ENCODE data around the gene EME2. TPM values are rescaled to one million over a fixed set of nuclear protein-coding genes. Genes with fewer than 3 reads are reported as not detected.
"Not testable (repeated sequence)": the region's sequence is repeated elsewhere in the genome, so short reads cannot be mapped to it uniquely, and the experiment has no call there.

EME2 gene
- polyA plus RNA-seq, 1 experiment, result 2.4 TPM

- Histone ChIP-seq H3K27me3 (ENCODE audit: control insufficient read depth, insufficient read depth, low read length) (no peaks in the 10 kb centered on the region), H3K4me3 (ENCODE audit: low read depth, low read length) (no peak overlapping the region), H3K9me3 (ENCODE audit: control insufficient read depth, insufficient read depth, low read length) (peaks cover 2% of the 10 kb centered on the region), H3K27ac (ENCODE audit: low read depth, low read length) (no peak overlapping the region)
- ChIA-PET CTCF (interaction anchor here (0.6 kb wide), 1 partner anchor 87 kb away, joined by 3 read pairs; no protein-coding TSS in a partner anchor), POLR2A (no interaction called here)
- no peak for DNase-seq (ENCODE audit: low read depth, low spot score)
- TF ChIP-seq CTCF (IDR thresholded peaks at IDR 0.05; ENCODE audit: low read depth, low read length), result no peak
These were observed 20.4 kb downstream of the EME2 start for GRCh38 chr16:1792836-1793577.

DNA sequence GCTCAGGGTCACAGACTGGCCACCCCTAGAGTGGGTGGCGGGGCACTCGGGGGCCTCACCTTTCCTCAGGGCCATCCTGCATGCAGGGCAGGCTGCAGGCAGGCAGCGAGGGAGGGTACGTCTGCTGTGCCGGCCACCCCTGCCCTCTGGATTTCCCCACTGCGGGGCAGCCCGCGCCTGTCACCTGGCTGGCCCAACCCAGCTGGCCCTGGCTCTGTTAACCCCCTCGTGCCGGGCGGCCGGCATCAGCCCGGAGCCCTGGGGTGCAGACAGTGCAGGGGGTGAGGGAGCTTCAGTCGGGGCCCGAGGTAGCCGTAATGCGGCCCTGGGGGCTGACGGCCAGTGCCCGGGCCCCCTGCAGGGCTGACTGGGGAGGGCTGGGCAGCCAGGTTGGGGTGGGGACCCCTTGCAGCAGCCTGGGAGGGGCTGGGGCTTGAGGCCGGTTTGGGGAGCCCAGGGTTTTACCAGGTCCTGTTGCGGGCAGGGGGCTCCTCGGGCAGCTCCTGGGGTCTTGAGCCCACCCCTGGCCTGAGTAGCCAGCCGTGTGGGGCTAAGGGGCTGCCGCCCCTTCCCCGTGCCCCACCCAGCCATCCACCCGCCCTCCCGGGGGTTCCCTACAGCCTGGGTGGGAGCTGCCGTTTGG lies 21.1 kb downstream of the EME2 start, which contains the start of gene IGFALS:
Gene IGFALS (minus strand): TSS at position 128 of the 643 bp plus-strand sequence. CDS start 53 bp downstream, at position 75.
- Histone ChIP-seq H3K27ac (ENCODE audit: low read depth, low read length) (no peak within 1 kb of the TSS), H3K4me3 (ENCODE audit: low read depth, low read length) (no peak within 1 kb of the TSS), H3K27me3 (ENCODE audit: control insufficient read depth, insufficient read depth, low read length) (no peaks in the 10 kb centered on the region), H3K9me3 (ENCODE audit: control insufficient read depth, insufficient read depth, low read length) (peaks cover 5% of the 10 kb centered on the region)
- TF ChIP-seq CTCF (IDR thresholded peaks at IDR 0.05; ENCODE audit: low read depth, low read length), result no peak
- ChIA-PET POLR2A (no interaction called here), CTCF (no interaction called here)
- no peak for DNase-seq (ENCODE audit: low read depth, low spot score)

DNA sequence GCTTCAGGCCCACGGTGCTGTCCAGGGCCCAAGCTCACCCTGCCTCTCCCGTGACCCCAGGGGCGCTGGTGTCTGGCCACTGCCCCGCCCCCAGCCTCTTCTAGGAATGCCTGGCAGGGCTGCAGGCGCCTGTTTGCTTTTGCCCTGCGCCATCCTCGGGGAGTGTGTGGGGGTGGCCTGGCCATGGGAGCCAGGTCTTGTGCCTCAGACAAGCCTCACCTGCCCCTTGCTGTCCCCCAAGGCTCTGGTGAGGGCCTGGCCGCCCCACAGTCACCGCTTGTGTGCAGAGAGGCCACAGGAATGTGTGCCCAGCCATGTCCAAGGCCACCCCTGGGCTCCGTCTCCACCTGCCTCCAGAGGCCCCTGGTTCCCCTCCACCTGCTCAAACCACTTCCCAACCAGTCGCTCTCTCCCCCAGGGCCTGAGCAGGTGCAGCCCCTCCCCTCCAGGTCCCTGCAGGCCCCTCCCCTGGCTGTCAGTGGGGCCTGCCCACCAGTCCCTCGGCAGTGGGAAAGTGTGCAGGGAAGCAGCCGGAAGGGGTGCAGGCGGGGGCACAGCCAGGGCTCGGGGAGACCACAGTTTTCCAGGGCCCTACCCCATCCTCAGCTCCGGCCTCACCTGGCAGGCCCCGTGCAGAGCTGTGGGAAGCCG lies 21.7 kb downstream of the EME2 start:
- ChIA-PET CTCF (no interaction called here), POLR2A (no interaction called here)
- H3K9me3 ChIP-seq (ENCODE audit: control insufficient read depth, insufficient read depth, low read length), result peaks cover 5% of the 10 kb centered on the region
- H3K27ac ChIP-seq (ENCODE audit: low read depth, low read length), result no peak overlapping the region
- TF ChIP-seq CTCF (IDR thresholded peaks at IDR 0.05; ENCODE audit: low read depth, low read length), result no peak
- DNase-seq (ENCODE audit: low read depth, low spot score), result no peak
- no peaks in the 10 kb centered on the region for H3K27me3 ChIP-seq (ENCODE audit: control insufficient read depth, insufficient read depth, low read length)
- no peak overlapping the region for H3K4me3 ChIP-seq (ENCODE audit: low read depth, low read length)

- DNase-seq (ENCODE audit: low read depth, low spot score), result no peak
- H3K27me3 ChIP-seq (ENCODE audit: control insufficient read depth, insufficient read depth, low read length), result no peaks in the 10 kb centered on the region
- no peak for TF ChIP-seq CTCF (IDR thresholded peaks at IDR 0.05; ENCODE audit: low read depth, low read length)
- POLR2A ChIA-PET, result no interaction called here
- H3K27ac ChIP-seq (ENCODE audit: low read depth, low read length), result no peak overlapping the region
- H3K9me3 ChIP-seq (ENCODE audit: control insufficient read depth, insufficient read depth, low read length), result peaks cover 8% of the 10 kb centered on the region
- CTCF ChIA-PET, result no interaction called here
- no peak overlapping the region for H3K4me3 ChIP-seq (ENCODE audit: low read depth, low read length)
These were observed 22.5 kb downstream of the EME2 start for GRCh38 chr16:1794908-1795666.

- H3K9me3 ChIP-seq (ENCODE audit: control insufficient read depth, insufficient read depth, low read length); POLR2A ChIA-PET; H3K27me3 ChIP-seq (ENCODE audit: control insufficient read depth, insufficient read depth, low read length); CTCF ChIA-PET; DNase-seq (ENCODE audit: low read depth, low spot score); H3K4me3 ChIP-seq (ENCODE audit: low read depth, low read length); H3K27ac ChIP-seq (ENCODE audit: low read depth, low read length): not testable (repeated sequence)
These were observed 26.7 kb downstream of the EME2 start for GRCh38 chr16:1799263-1799662.
